HG02870 (cell line): ENCODE data around the gene SRSF6.
"Not testable (repeated sequence)": the region's sequence is repeated elsewhere in the genome, so short reads cannot be mapped to it uniquely, and the experiment has no call there.

Experiments used
- ATAC-seq: cut with Tn5 transposase; IDR thresholded peaks from one replicate; pipeline ENCODE4 v1.9.1; 2021; ENCODE audit warnings: mild to moderate bottlenecking, moderate library complexity; ENCODE audit not compliant: unreplicated experiment

The SRSF6 gene

DNA sequence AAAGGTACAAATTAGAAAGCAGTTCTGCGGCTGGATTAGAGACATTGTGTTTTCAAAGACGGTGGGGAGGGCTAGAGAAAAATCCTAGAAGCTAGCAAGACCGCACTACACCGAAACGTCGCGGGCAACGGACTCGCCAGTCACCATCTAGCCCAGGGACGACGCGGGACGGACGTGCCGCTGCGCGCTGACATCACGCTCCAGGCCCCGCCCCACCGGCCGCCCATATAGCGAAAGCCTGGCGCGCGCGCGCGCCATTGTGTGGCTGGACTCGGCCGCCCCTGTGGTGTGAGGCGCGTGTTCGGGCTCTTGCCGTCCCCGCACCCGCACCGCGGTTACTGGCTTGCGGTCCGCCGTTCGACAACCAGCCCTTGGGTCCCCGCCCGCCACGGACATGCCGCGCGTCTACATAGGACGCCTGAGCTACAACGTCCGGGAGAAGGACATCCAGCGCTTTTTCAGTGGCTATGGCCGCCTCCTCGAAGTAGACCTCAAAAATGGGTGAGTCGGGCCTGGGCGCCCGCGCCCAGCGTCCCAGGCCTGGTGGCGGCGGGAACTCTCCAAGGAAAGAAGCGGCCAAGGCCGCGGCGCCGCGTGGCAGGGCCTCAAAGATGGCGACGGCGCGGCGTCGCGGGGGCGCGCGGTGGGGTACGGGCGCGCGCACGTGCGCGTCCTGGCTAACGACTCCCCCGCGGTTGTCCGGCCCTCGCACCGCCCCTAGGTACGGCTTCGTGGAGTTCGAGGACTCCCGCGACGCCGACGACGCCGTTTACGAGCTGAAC is at the start of gene SRSF6:
TSS of gene SRSF6 (plus strand) at position 257 of the 782 bp plus-strand sequence. CDS start at position 395, 138 bp downstream.
- ATAC-seq = peak; percentile 78

DNA sequence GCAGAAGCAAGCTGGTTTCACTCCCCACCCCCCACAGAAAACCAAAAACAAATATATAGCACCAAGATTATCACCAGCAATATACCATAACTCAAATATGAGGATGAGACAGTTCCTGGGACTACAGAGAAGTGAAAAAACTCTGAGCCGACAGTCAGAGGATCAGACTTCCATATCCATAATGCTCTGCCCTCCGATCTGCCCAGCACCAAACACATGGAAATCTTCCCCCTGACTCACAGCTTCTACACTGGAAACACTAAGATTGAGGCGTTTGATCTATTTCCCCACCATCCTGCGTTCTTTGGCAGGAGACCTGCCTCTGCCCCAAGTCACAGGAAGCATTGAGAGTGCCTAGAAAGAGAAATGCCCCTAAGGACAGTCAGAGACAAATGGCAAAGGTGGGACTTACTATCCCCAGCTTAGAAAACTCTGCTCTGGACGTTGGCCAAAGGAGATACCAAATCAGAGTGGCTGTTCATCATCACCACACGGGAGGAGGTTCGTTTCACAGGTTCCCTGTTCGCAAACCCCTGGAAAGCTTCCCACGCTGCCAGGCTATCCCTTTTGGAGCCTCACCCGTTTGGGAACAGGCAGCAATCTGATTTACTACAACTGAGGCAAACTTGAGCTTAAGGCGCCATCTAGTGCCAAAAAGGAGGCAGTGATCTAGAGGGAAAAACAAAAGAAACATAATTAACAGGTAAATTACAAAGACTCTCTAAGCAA is 48.7 kb upstream of the SRSF6 start:
- no peak for ATAC-seq

DNA sequence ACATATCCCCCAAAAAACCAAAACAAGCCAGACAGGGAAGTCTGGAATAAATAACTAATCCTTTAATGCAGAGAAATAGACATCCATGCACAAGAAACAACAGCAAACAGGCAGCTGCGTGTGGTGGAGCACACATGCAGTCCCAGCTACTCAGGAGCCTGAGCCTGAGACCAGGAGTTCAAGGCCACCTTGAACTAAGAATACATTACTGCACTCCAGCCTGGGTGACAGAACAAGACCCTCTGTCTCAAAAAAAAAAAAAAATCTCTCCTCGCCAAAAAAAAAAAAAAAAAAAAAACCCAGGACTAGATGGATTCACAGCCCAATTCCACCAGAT is 48.2 kb upstream of the SRSF6 start:
- ATAC-seq = no peak

DNA sequence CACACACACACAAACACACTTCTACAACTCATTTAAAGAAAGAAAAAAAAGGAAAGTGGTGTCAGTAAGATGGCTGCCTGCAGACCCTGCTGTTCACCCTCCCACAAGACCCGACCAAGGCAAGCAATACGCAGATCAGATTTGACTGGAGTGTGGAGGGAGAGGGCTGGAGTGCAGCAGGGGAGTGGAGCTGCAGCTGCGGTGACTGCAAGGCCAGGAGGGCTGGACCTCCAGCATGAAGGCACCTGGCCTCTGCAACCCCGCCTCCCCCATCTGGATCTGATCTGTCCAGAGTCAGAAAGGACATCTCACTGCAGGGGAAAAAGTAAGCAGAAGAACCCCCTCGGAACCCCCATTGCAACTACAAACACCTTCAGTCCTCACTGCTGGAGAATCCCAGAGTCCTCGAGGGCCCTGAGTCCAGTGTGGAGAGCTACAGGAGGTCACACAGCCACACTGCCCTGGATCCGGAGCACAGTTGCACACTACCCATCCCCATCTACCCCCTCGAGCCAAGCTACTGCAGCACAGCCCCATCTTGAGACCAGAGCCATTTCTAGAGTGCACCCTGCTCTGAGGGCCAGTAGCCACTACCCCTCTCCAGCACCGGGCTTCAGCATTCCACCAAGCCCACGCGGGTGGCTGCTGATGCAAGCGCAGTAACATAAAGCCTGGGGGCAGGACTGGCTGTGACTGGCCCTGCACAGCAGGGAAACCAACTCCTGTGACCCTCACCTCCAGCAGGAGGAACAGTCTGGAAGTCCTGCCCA is 41.9 kb upstream of the SRSF6 start:
- no peak for ATAC-seq

DNA sequence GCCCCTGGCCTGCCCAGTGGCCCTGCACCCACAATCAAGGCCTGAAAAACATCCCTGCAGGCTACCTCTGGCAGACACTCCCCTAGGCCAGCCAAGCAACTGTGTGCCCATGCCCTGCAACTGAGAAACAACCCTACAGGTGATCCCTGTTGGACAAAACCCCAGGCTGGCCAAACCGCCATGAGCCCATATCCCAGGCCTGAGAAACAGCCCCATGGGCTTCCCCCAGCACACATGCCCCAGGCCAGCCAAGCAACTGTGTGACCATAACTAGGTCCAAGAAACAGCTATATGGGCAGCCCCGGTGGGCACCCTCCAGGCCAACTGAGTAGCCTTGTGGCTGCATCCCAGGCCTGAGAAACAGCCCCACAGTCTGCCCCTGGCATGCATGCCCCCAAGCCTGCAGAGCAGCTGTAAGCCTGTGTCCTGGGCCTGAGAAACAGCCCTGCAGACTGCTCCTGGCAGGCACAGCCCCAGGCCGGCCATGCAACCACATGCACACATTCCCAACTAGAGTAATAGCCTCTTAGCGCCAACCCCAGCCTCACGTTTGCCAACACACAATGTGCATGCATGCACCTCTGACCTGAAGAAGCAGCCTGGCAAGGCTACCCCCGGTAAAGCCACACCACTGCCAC is 41.0 kb upstream of the SRSF6 start:
- ATAC-seq = no peak

DNA sequence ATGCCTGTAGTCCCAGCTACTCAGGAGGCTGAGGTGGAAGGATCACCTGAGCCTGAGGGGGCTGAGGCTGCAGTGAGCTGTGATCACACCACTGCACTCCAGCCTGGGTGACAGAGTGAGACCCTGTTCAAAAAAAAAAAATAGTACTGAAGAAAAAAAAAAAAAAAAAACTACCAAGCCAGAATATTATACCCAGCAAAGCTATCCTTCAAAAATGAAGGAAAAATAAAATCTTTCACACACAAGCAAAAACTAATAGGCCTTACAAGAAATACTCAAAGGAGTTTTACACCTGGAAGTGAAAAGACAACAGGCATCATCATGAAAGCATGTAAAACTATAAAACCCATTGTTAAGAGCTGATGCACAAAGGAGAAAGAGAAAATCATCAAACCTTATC is 37.5 kb upstream of the SRSF6 start:
- ATAC-seq = no peak

DNA sequence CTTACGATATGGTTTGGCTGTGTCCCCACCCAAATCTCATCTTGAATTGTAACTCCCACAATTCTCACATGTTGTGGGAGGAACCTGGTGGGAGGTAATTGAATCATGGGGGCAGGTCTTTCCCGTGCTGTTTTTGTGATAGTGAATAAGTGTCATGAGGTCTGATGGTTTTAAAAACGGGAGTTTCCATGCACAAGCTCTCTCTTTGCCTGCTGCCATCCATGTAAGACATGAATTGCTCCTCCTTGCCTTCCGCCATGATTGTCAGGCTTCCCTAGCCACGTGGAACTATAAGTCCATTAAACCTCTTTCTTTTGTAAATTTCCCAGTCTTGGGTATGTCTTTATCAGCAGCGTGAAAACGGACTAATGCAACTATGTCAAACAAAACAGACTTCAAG is 36.8 kb upstream of the SRSF6 start:
- not testable (repeated sequence) for ATAC-seq

DNA sequence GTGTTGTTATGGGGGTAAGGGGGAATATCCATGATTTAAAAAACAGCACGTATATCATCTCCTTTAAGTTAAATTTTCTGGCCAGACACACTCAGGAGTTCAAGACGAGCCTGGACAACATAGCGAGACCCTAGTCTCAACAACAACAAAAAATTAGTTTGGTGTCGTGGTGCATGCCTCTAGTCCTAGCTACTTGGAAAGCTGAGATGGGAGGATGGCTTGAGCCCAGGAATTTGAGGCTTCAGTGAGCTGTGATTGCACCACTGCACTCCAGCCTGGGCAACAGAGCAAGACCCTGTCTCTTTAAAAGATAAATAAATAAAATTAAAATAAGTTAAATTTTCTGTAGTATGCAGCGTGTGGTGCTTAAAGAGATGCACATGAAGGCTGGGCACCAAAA is 31.5 kb upstream of the SRSF6 start:
- ATAC-seq = no peak

DNA sequence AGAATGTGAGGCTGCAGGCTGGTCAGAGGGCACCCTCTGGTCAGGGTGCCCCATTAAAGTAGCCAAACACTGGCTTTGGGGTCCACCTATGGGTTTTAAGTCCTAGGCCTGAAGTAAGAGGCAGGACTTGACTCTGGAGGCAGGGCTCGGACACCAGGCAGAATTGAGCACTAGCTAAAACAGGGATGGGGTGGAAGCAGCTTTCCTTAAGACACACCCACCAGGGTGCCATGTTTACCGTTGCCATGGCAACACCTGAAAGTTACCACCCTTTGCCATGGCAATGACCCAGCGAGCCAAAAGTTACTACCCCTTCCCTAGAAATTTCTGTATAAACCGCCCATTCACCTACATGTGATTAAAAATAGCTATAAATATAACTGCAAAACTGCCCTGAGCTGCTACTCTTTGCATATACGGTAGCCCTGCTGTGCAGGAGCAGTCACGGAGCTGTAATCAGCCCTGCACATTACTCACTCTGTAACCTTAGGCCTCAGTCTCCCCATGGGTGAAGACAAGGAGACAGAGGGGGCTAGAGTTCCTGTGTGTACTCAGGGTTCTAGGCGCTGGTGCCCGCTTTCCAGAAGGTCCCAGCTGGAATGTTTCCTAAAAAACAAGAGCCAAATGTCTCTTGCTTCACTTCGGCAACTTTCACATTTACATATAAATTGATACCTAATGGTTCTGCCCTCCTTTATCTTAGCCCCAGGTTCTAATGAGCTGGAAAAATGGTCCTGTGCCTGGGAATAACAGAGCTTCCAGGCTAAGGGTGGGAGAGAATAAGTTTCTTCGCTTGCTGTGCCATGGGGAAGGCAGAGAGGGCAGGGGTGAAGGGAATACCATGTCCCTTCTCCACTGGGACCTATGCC is 27.2 kb upstream of the SRSF6 start:
- no peak for ATAC-seq

DNA sequence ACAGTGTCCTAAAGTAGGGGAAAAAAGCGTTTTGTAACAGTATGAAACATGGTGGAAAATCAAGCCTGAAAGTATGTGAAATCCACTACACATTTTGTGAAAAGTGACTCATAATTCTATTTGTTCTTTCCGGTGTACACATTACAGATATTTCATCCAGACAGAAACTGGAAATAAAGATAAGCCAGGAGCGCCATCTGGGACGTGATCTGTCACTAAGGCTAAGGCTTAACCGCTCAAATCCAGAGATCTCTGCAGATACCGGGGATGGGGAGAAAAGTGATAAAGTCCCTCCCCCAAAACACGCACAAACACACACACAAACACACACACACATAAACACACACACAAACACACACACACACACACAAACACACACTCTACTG is 26.6 kb upstream of the SRSF6 start:
- no peak for ATAC-seq

DNA sequence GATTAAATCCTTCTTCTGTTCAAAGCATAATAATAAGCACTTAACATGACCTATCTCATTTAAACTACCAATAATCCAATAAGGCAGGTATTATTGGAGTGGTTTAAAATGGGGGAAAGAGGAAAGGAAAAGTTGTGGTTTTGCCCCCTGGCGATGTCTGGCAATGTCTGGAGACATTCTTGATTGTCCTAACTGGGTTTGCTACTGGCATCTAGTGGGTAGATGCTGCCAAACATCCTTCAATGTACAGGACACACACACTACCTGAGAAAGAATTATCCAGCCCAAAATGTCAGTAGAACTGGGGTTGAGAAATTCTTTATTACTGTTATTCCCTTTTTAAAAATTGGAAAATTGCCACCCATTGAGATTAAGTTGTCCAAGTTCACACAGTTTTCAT is 25.2 kb upstream of the SRSF6 start:
- no peak for ATAC-seq

DNA sequence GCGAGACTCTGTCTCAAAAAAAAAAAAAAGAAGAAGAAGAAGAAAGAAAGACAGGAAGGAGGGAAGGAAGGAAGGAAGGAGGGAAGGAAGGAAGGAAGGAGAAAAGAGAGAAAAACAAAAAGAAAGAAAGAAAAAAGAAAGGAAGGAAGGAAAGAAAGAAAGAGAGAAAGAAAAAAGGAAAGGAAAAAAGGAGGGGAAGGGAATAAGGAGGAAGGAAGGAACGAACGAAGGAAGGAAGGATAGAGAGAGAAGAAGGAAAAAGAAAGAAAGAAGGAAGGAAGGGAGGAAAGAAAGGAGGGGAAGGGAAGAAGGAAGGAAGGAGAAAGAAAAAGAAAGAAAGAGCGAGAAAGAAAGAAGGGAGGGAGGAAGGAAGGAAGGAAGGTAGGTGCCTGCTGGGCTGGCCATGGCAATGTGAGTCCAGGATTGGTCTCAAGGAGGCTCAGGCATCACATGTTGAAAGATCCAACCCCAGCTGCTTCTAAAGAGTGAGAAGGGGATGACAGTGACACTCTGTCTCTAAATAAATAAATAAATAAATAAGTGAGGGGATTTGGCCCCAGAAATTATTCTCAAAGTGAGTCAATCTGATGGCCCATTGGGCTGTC is 24.3 kb upstream of the SRSF6 start:
- ATAC-seq = no peak

DNA sequence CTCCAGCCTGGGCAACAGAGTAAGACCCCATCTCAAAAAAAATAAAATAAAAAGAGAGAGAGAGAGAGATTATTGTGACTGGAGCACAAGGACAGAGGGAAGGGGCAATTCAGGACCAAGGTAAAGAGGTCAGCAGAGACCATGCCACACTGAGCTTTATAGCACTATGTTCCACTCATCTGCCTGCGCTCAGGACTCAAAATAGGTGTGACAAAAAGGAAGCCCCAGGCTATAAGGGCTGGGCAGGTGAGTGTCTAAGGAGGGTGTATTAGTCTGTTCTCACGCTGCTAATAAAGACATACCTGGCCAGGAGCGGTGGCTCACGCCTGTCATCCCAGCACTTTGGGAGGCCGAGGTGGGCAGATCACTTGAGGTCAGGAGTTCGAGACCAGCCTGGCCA is 23.1 kb upstream of the SRSF6 start:
- ATAC-seq = no peak

DNA sequence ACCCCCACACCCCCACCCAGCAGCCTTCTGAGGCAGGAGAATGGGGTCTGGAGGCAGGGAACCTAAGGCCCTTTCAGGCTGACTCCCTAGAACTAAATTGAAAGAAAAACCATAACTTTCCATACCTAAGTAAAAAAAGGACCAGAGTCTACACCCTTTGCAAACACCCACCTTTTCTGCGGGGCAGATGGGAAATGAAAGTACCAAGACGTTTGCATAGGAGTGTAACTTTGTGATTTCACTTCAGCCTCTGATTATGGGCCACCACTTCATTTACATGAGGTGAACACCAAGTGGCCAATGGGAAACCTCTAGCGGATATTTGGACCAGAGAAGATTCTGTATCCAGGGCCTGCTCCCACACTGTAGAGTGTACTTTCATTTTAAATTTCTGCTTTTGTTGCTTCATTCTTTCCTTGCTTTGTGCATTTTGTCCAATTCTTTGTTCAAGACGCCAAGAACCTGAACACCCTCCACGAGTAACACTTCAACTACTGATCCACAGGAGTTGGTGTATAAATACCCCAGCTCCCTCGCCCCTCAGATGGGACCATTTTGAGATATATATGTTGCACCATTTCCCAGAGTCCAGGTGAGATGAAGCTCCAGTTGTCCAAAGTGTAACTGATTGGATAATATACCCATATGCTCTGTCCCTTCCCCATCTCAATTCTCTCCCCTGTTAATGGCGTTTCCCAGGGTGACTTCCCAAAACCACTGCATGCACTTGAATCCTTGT is 18.9 kb upstream of the SRSF6 start:
- ATAC-seq = peak; percentile 88

DNA sequence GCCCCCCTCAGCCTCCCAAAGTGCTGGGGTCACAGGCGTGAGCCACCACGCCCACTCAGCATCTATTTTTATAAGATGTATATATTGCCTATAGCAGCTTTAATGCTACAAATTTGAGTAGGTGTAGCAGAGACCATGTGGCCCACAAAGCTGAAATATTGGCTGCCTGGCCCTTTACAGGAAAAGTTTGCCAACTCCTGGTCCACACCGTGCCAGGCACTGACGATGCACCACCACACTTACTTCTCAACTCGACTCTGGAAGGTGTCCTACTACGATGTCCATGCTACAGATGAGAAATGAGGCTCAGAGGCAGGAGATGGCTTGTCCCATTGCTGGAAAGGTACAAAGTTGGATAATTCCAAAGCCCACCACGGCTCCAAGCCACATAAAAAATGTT is 17.2 kb upstream of the SRSF6 start:
- no peak for ATAC-seq

DNA sequence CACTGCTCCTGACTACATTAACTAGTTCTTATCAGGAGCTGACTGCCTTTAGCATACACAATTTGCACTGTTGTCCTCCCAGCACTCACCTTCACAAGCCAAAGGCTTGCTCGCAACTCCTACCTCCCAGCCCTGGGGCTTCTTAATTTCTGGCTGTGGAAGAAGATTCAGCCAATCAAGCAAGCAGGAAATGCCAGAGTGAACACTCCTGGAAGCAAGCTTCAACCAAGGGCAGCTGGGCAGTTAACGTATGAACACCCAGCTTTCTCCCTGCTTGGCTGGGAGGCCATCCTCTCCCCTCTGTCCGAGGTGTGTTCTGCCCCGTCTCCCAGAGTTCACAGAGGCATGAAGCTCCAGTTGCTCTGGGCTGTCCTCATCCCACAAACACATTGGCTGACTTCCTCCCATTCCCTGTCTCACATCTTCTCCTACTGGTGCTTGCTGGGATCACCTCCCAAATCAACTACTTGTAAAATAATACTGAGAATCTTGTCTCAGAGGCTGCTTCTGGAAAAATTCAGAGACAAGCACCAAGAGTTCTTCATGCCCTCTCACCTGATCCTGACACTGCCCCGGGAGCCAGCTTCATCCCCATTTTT is 15.3 kb upstream of the SRSF6 start:
- no peak for ATAC-seq

DNA sequence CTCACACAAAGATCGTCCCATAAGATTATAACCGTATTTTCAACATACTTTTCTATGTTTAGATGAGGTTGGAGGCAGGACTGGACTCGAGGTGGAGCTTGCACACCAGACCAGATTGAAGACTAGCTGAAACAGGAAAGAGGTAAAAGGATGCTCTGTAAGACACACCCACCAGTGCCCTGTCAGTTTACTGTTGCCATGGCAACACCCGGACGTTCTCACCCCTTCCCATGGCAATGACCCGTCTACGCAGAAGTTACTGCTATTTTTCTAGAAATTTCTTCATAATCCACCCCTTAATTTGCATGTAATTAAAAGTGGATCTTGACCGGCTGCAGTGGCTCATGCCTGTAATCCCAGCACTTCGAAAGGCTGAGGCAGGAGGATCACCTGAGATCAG is 13.6 kb upstream of the SRSF6 start:
- no peak for ATAC-seq

DNA sequence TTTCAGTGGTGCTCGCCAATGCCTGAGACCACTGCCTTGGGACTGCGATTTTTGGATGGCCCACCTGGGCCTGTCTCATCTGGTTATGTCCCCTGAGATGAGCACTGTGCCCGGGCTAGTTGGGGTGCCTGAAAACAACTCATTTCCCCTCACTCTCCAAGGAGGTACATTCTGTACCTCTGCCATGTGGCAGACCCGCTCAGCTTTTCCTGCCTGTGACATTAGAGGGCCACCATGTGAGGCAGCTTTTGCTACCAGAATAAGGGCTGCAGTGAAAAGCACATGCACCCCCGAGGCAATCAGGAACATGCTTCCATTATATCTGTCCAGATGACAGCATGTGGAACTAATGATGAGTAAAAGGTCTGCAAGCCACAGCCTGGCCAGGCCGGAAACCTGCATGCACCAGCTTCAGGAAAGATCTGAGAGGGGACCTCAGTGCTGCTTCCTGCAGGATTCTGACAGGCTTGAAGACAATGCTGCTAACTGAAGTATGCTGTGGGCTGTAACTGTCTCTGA is 11.3 kb upstream of the SRSF6 start:
- ATAC-seq = no peak

DNA sequence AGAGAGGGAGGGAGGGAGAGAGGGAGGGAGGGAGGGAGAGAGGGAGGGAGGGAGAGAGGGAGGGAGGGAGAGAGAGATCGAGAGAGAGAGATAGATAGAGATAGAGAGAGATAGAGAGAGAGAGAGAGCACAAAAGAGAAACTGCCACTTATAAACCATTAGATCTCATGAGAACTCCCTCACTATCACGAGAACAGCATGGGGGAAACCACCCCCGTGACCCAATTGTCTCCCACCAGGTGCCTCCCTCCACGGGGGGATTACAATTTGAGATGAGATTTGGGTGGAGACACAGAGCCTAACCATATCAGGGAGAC is 9.3 kb upstream of the SRSF6 start:
- not testable (repeated sequence) for ATAC-seq
